Measurements from ENCODE around the gene SYPL1.
"Not testable (repeated sequence)": the region's sequence is repeated elsewhere in the genome, so short reads cannot be mapped to it uniquely, and the experiment has no call there.

Gene SYPL1

GRCh38 chr7:106112118-106112971 lies at the start of gene SYPL1:
SYPL1 (minus strand) TSS chr7:106112312; CDS start chr7:106112208, 104 bp downstream.
- peak; percentile 98 for DNase-seq (ENCODE audit: low spot score)

GRCh38 chr7:106155027-106155426 lies 42.9 kb upstream of the SYPL1 start:
- no peak for DNase-seq (ENCODE audit: low spot score)

DNA sequence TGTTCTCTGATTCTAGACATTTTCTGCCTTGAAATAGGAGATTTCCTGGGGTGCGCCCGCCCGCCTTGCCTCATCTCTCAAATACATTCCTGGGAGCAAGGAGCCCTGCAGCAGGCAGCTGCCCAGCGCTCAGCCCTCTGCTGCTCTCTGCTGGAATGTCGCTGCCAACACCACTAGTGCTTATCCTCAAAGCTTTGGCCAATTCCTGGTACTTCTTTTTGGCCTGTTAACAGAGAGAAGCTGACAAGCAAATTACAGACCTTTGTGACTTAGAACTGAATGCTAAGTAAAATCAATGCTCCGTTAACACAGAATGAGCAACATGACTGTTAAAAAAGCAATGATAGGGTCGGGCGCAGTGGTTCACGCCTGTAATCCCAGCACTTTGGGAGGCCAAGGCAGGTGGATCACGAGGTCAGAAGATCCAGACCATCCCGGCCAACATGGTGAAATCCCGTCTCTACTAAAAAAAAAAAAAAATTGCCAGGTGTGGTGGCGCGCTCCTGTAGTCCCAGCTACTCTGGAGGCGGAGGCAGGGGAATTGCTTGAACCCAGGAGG lies 41.9 kb upstream of the SYPL1 start:
- peak; percentile 90 for DNase-seq (ENCODE audit: low spot score)

DNA sequence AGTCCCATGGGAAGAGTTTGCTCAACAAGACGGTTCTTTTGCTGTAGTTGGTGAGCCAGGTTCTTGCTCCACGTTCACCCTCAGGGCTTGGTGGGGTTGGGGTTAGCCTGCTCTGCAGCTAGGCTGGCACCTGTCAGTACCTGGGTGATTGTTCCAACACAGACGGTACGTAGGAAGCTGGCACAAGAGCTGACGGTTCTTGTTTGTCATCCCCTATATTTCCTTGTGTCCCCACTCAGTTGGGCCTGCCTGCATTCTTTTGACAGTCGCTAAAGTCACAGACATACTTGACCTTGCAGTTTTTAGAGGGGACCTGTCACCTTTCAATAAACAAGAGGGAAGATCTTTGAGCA lies 40.2 kb upstream of the SYPL1 start:
- DNase-seq (ENCODE audit: low spot score), result no peak

DNA sequence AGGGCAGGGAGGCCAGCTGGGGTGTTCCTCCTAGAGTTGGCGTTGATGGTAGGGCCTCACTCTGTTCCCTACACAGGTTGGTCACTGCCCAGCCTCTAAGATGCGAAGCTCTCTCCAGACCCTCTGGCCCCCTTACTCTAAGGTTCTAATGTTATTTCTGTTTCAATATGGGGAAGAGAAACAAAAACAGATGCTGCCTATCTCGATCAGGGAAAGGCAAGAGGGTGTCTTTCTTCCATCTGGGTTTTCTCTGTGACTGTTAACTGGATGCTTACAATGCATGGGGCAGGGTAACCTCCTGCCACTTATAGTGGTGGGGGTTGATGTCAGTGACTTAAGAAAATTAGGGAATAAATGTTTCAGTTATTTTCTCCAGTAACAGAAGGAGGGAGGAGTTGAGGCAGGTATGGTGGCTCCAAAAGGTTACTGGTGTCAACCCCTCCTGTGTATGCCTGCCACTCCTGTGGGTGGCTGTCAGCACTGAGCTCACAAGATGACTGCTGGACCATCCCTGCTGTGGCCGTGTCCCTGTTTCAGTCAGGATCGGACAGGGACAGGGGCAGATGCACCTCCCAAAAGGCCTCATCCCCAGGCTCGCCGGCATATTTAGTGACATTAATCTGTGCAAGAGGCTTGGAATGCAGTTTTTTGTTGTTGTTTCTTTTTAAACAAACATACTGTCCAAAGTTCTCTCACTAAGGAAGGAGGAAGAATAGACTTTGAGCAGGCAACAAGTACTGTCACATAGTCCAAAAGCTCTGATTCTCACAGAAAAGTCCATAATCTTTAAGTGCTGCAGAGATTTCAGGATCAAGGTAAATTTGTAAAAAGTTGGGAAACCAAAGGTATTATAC lies 39.6 kb upstream of the SYPL1 start:
- DNase-seq (ENCODE audit: low spot score), result no peak

DNA sequence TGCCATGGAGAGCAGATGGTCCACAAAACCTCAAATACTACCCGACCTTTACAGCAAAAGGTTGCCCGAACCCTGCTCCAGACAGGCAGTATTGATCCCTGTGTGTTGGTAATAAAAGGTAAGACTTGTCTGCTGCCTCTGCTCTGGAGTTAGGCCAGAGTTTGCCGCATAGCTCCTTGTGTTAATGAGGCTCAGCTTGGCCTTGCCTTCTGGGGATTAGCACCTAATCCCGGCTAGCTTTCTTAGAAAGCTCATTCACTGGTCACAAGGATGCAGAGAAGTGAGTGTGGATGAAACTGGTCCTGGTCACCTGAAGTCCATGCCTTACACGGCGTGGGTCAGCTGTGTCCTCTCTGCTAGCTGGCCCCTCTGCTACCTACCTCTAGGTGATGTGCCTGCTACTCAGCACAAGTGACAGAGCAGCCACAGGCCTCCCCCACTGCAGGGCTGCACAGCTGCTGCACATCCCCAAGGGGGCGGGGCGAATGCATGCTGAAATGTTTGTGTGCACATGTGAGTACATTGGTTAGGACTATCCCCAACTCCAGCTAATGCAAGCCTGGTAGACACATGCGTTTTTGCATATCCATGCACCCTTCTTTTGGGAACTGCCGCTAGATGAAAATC lies 31.7 kb upstream of the SYPL1 start:
- peak; percentile 46 for DNase-seq (ENCODE audit: low spot score)

GRCh38 chr7:106142136-106142535 lies 30.0 kb upstream of the SYPL1 start:
- no peak for DNase-seq (ENCODE audit: low spot score)

GRCh38 chr7:106140406-106141173 lies 28.5 kb upstream of the SYPL1 start:
- no peak for DNase-seq (ENCODE audit: low spot score)

GRCh38 chr7:106139265-106140251 lies 27.4 kb upstream of the SYPL1 start:
- DNase-seq (ENCODE audit: low spot score), result no peak

DNA sequence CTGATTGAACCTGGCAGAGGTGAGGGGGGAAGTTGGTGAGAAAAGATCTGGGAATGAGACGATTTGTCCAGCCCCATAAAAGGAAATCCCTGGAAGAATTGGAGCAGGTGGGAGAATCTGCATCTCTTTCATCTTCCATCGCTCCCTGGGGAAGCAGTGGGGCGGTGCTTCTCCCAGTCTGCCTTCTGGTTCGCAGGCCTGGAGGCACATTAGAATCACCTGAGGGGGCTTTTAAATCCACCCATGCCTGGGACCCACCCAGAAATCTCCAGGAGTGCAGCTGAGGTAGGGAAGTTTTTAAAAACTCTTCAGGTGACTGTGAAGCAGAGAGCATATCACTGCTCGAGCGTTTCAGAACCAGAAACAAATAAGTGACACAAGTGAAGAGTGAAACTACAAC lies 26.7 kb upstream of the SYPL1 start:
- DNase-seq (ENCODE audit: low spot score), result no peak

DNA sequence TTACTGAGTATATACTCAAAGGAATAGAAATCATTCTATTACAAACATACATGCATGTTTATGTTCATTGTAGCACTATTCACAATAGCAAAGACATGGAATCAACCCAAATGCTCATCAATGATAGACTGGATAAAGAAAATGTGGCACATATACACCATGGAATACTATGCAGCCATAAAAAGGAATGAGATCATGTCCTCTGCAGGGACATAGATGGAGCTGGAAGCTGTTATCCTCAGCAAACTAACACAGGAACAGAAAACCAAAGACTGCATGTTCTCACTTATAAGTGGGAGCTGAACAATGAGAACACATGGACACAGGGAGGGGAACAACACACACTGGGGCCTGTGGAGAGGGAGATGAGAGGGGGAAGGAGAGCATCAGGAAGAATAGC lies 26.1 kb upstream of the SYPL1 start:
- not testable (repeated sequence) for DNase-seq (ENCODE audit: low spot score)

- no peak for DNase-seq (ENCODE audit: low spot score)
Observed at GRCh38 chr7:106134241-106134640, 22.1 kb upstream of the SYPL1 start.

DNA sequence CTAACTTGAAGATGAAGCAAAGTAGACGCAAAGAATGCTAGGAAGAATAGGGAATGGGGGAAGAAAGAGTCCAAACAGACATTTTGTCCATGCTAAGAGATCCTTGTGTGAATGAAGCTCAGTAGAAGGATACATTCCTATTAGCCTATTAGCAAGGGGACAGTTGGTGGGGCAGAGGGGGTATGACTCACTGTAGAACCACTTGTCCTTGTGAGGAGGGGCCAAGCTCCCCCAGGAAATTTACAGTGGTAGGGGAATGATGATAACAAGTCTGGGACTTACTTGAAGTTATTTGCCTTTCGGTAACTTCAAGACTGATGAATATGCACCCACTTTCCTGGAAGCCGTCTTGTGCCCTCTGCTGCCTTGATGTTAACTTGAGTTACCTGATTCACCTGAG lies 17.2 kb upstream of the SYPL1 start:
- no peak for DNase-seq (ENCODE audit: low spot score)

DNA sequence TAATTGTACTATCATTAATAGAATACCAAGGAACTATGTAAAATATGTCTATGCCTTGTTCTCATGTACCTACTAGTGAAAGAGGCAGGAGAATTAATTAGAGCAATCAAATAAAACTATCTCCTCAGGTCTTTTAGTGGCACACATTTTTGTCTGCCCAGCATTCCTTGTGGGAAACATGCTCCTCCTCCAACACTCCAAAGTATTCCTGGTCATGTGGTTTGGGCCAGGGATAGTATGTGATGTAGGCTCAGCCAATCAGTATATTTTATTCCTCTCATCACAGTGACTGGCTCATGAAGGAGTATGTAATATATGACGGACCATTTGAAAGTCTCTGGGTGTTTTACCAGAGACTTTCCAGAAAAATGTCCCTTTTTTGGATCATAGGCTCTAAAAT lies 16.7 kb upstream of the SYPL1 start:
- no peak for DNase-seq (ENCODE audit: low spot score)

GRCh38 chr7:106127984-106128780 lies 16.1 kb upstream of the SYPL1 start:
- DNase-seq (ENCODE audit: low spot score), result no peak

DNA sequence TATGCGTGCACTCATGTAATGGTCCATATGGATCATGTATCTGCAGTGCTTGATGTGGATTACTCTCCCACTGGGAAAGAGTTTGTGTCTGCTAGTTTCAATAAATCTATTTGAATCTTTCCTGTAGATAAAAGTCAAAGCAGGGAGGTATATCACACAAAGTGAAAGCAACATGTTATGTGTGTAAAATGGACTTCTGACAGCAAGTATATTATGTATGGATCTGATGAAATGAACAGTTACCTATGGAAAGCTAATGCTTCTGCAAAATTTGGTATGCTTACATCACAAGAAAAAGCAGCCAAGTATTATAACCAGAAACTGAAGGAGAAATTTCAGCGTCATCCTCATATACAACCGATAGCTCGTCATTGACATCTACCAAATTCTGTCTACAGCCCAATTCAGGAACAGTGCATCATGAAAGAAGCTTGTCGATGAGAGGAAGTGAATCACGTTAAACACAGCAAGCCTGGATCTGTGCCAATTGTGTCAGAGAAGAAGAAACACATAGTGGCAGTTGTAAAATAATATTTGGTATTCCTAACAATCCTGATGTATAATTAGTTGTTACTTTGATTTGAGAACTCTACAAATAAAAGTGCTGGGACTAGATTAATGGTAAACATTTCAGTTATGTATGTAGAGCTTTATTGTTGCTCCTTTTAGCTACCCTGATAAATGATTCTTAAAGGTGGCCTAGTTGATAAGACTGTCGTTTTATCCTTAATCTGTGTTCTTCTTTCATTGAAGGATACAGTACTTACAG lies 14.2 kb upstream of the SYPL1 start:
- peak; percentile 64 for DNase-seq (ENCODE audit: low spot score)

GRCh38 chr7:106125417-106125816 lies 13.3 kb upstream of the SYPL1 start:
- DNase-seq (ENCODE audit: low spot score), result no peak

DNA sequence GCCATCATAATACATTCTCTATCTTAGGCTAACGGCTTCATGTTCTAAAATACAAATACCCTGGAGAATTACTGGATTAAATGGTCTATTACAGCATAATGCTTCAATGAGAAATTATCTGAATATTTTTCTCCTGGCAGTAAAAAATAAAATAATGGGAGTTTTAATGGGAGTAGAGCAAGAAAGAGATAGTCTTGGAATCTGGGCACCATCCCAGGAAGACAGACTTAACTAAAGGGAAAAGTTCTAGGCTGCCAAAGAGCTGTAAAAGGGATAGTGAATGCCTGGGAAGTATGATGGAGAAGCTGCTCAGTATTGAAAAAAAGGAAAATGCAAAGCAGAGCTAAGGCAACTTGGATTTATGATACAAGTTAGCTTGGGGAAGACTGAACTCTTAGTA lies 12.1 kb upstream of the SYPL1 start:
- DNase-seq (ENCODE audit: low spot score), result no peak

- DNase-seq (ENCODE audit: low spot score), result no peak
Observed at GRCh38 chr7:106122713-106123112, 10.6 kb upstream of the SYPL1 start.
